GM23338 (cell line): ENCODE measurements around the gene HSBP1. TPM values are rescaled to one million over a fixed set of nuclear protein-coding genes. Genes with fewer than 3 reads are reported as not detected.
A peak's percentile ranks its signal among the peaks of the same experiment; 100 is the strongest.

Source experiments
- ATAC-seq: fragments of 200-7000 bp; cut with Tn5 transposase; 3 replicates; pipeline ENCODE4 v1.9.1; 2020
- DNase-seq: peaks from one replicate; pipeline ENCODE4 v3.0.0-alpha.2; 2015; ENCODE audit warnings: low spot score
- H2AFZ ChIP-seq: fragments of 200-600 bp; sonication (generic); 2 replicates; pipeline ENCODE4 v1.8.0; 2016; ENCODE audit warnings: antibody characterized with exemption, mild to moderate bottlenecking, moderate library complexity
- H3F3A ChIP-seq: fragments of 200-600 bp; sonication (generic); replicated peaks from 2 replicates; pipeline ENCODE4 v1.8.0; 2017; ENCODE audit warnings: antibody characterized with exemption, mixed run types, low read depth
- H3K27ac ChIP-seq: fragments of 200-600 bp; sonication (generic); 2 replicates; pipeline ENCODE4 v1.6.1; 2016; ENCODE audit warnings: low read depth
- H3K27me3 ChIP-seq: fragments of 200-600 bp; sonication (generic); 2 replicates; pipeline ENCODE4 v1.8.0; 2016; ENCODE audit warnings: mild to moderate bottlenecking, mixed run types, moderate library complexity; ENCODE audit not compliant: insufficient read depth
- H3K36me3 ChIP-seq: fragments of 200-600 bp; sonication (generic); 2 replicates; pipeline ENCODE4 v1.8.0; 2016; ENCODE audit warnings: mild to moderate bottlenecking; ENCODE audit not compliant: insufficient read depth
- H3K4me1 ChIP-seq: fragments of 200-600 bp; sonication (generic); 2 replicates; pipeline ENCODE4 v1.8.0; 2016; ENCODE audit warnings: mild to moderate bottlenecking, moderate library complexity; ENCODE audit not compliant: insufficient read depth
- H3K4me2 ChIP-seq: fragments of 200-600 bp; sonication (generic); 2 replicates; pipeline ENCODE4 v1.7.1; 2017; ENCODE audit warnings: mixed run types
- H3K4me3 ChIP-seq: fragments of 200-600 bp; sonication (generic); 2 replicates; pipeline ENCODE4 v1.6.1; 2016; ENCODE audit warnings: mixed run types
- H3K79me2 ChIP-seq: fragments of 200-600 bp; sonication (generic); replicated peaks from 2 replicates; pipeline ENCODE4 v1.8.0; 2017; ENCODE audit warnings: mild to moderate bottlenecking; ENCODE audit not compliant: insufficient read depth
- H3K9me2 ChIP-seq: fragments of 200-600 bp; sonication (generic); 2 replicates; pipeline ENCODE4 v1.8.0; 2017; ENCODE audit not compliant: insufficient read depth
- H4K20me1 ChIP-seq: fragments of 200-600 bp; sonication (generic); replicated peaks from 2 replicates; pipeline ENCODE4 v1.8.0; 2017; ENCODE audit warnings: mild to moderate bottlenecking; ENCODE audit not compliant: insufficient read depth
- H3K27ac Mint-ChIP-seq: 2 replicates; pipeline ENCODE4 v1.8.0; 2020; ENCODE audit warnings: inconsistent platforms, mild to moderate bottlenecking, moderate library complexity, mixed read lengths
- H3K27me3 Mint-ChIP-seq: 3 replicates; pipeline ENCODE4 v1.8.0; 2022; ENCODE audit warnings: low read depth, mild to moderate bottlenecking, moderate library complexity, mixed read lengths, inconsistent platforms; ENCODE audit not compliant: insufficient read depth, poor library complexity
- H3K36me3 Mint-ChIP-seq: 3 replicates; pipeline ENCODE4 v1.8.0; 2021; ENCODE audit warnings: low read depth, mild to moderate bottlenecking, inconsistent platforms, moderate library complexity, mixed read lengths
- H3K4me1 Mint-ChIP-seq: 3 replicates; pipeline ENCODE4 v1.8.0; 2020; ENCODE audit warnings: mild to moderate bottlenecking, inconsistent platforms, mixed read lengths
- H3K4me3 Mint-ChIP-seq: 3 replicates; pipeline ENCODE4 v1.8.0; 2021; ENCODE audit warnings: moderate library complexity, mild to moderate bottlenecking, inconsistent platforms, mixed read lengths
- H3K9me3 Mint-ChIP-seq: 3 replicates; pipeline ENCODE4 v1.8.0; 2020; ENCODE audit warnings: moderate library complexity, mild to moderate bottlenecking, inconsistent platforms, mixed read lengths
- CREB1 ChIP-seq: fragments of 250-450 bp; sonication (Bioruptor Pico); IDR thresholded peaks from 2 replicates; pipeline ENCODE4 v1.5.0; 2020; ENCODE audit warnings: low read depth, mild to moderate bottlenecking, moderate library complexity
- EZH2 ChIP-seq: fragments of 200-600 bp; sonication (generic); IDR thresholded peaks from one replicate; pipeline ENCODE4 v1.8.0; 2017; ENCODE audit warnings: antibody characterized with exemption, mild to moderate bottlenecking, low read depth; ENCODE audit not compliant: unreplicated experiment
- EZH2phosphoT487 ChIP-seq: fragments of 200-600 bp; sonication (generic); IDR thresholded peaks from one replicate; pipeline ENCODE4 v1.8.1; 2018; ENCODE audit warnings: antibody characterized with exemption; ENCODE audit not compliant: unreplicated experiment
- JUNB ChIP-seq: IDR thresholded peaks from one replicate; pipeline ENCODE4 v1.6.1; 2016; ENCODE audit warnings: antibody characterized with exemption; ENCODE audit not compliant: unreplicated experiment
- NANOG ChIP-seq: IDR thresholded peaks from 2 replicates; pipeline ENCODE4 v1.6.1; 2016; ENCODE audit warnings: antibody characterized with exemption, borderline replicate concordance
- POLR2AphosphoS5 ChIP-seq: IDR thresholded peaks from 2 replicates; pipeline ENCODE4 v1.6.1; 2016; ENCODE audit warnings: antibody characterized with exemption, low read depth
- STAT1 ChIP-seq: IDR thresholded peaks from one replicate; pipeline ENCODE4 v1.6.1; 2016; ENCODE audit warnings: antibody characterized with exemption; ENCODE audit not compliant: unreplicated experiment
- ZNF114 ChIP-seq: fragments of 250-450 bp; sonication (Bioruptor Pico); IDR thresholded peaks from 2 replicates; pipeline ENCODE4 v1.5.0; 2020; ENCODE audit warnings: mild to moderate bottlenecking, moderate library complexity
- ZNF331 ChIP-seq: fragments of 250-450 bp; sonication (Bioruptor Pico); IDR thresholded peaks from 2 replicates; pipeline ENCODE4 v1.5.0; 2020; ENCODE audit warnings: low read depth, mild to moderate bottlenecking, moderate library complexity
- polyA plus RNA-seq: library from polyadenylated mRNA; unstranded; fragments of >200 nt; fragmentation: Nextera tagmentation; extraction: Ambion mirVana; gene quantifications from 2 replicates; pipeline ENCODE4 v1.2.1, GENCODE V29; 2016
- total RNA-seq: library from RNA; depleted of rRNA; stranded (reverse); fragments of >200 nt; shearing (Covaris generic); gene quantifications from 2 replicates; pipeline ENCODE4 v1.2.3, GENCODE V29; 2014
- TF ChIP-seq, protein P1 (sequence below), 2 experiments: fragments of 200-600 bp in 1 of 2; sonication (generic) in 1 of 2; conservative IDR thresholded peaks; 2 replicates each; pipeline versions ENCODE4 v1.5.1 to v1.6.1; 2016 to 2017; ENCODE audit warnings: antibody characterized with exemption in 2 of 2, low read depth in 2 of 2, mild to moderate bottlenecking in 2 of 2, moderate library complexity in 1 of 2
- TF ChIP-seq, protein P2 (sequence below): fragments of 250-450 bp; sonication (Bioruptor Pico); IDR thresholded peaks from 2 replicates; pipeline ENCODE4 v1.5.0; 2020; ENCODE audit warnings: mild to moderate bottlenecking, moderate library complexity
- TF ChIP-seq, protein P3 (sequence below): IDR thresholded peaks from 2 replicates; pipeline ENCODE4 v1.6.1; 2016; ENCODE audit warnings: antibody characterized with exemption

Gene HSBP1
- total and polyA plus RNA-seq, 2 experiments from 2014 or later: 71.0 to 817 TPM

DNA sequence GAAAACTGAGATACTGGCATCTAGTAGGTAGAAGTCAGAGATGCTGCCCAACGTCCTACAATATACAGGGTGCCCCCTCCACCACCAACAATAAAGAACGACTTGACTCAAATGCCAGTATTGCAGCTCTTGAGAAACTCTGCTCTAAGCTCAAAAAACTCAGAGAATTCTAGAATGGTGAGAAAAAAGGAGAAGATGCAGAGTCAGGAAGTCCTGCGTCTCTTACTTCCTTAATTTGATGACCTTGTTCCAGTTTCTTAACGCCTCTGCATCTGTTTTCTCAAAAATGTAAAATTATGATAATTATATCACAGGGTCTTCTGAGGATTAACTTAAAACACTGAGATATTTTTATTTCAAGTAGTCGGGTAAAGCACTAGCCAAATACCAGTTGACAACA, 1.7 kb upstream of the HSBP1 start (continued):
- TF ChIP-seq, protein P1, sequence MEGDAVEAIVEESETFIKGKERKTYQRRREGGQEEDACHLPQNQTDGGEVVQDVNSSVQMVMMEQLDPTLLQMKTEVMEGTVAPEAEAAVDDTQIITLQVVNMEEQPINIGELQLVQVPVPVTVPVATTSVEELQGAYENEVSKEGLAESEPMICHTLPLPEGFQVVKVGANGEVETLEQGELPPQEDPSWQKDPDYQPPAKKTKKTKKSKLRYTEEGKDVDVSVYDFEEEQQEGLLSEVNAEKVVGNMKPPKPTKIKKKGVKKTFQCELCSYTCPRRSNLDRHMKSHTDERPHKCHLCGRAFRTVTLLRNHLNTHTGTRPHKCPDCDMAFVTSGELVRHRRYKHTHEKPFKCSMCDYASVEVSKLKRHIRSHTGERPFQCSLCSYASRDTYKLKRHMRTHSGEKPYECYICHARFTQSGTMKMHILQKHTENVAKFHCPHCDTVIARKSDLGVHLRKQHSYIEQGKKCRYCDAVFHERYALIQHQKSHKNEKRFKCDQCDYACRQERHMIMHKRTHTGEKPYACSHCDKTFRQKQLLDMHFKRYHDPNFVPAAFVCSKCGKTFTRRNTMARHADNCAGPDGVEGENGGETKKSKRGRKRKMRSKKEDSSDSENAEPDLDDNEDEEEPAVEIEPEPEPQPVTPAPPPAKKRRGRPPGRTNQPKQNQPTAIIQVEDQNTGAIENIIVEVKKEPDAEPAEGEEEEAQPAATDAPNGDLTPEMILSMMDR (conservative IDR thresholded peaks at IDR 0.05; ENCODE audit: low read depth in 2 of 2): no peak
- TF ChIP-seq POLR2AphosphoS5: no peak

DNA sequence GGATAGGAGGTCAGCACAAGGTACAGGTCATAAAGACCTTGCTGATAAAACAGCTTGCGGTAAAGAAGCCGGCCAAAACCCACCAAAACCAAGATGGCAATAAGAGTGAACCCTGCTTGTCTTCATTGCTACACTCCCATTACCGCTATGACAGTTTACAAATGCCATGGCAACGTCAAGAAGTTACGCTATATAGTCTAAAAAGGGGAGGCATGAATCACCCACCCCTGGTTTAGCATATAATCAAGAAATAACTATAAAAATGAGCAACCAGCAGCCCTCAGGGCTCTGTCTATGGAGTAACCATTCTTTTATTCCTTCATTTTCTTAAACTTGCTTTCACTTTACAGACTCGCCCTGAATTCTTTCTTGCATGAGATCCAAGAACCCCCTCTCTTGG, 1.0 kb upstream of the HSBP1 start:
- no peak overlapping the region for H3K27ac Mint-ChIP-seq
- peak overlapping the region; percentile 89; the same call in 1 of the 3 replicates for H3K4me3 Mint-ChIP-seq
- Histone ChIP-seq H3K79me2 (peaks cover 30% of the 10 kb centered on the region), H3K27me3 (no peaks in the 10 kb centered on the region), H3F3A (0 out of 2 replicates have a peak, but pooled peaks cover 4% of the 10 kb centered on the region), H2AFZ (no peak overlapping the region), H3K36me3 (peaks cover 11% of the 10 kb centered on the region; the same call in 1 of the 2 replicates), H4K20me1 (no peaks in the 10 kb centered on the region; the same call in 1 of the 2 replicates), H3K27ac (no peak overlapping the region), H3K4me1 (peaks cover 36% of the 10 kb centered on the region), H3K4me3 (no peak overlapping the region), H3K4me2 (no peak overlapping the region), H3K9me2 (peaks cover 6% of the 10 kb centered on the region; the same call in 1 of the 2 replicates)
- no peaks in the 10 kb centered on the region; the same call in 2 of the 3 replicates for H3K9me3 Mint-ChIP-seq
- peaks cover 25% of the 10 kb centered on the region for H3K36me3 Mint-ChIP-seq
- H3K27me3 Mint-ChIP-seq: peaks cover 10% of the 10 kb centered on the region
- no peak for TF ChIP-seq ZNF331 (CRISPR knock-in tag)
- TF ChIP-seq ZNF114 (CRISPR knock-in tag): no peak
- TF ChIP-seq, protein P1 (conservative IDR thresholded peaks at IDR 0.05; ENCODE audit: low read depth in 2 of 2): no peak
- TF ChIP-seq POLR2AphosphoS5: no peak
- TF ChIP-seq EZH2phosphoT487: no peak
- TF ChIP-seq EZH2: no peak
- TF ChIP-seq JUNB: no peak
- no peak for TF ChIP-seq NANOG
- TF ChIP-seq STAT1: no peak
- TF ChIP-seq CREB1: no peak
- TF ChIP-seq, protein P2, sequence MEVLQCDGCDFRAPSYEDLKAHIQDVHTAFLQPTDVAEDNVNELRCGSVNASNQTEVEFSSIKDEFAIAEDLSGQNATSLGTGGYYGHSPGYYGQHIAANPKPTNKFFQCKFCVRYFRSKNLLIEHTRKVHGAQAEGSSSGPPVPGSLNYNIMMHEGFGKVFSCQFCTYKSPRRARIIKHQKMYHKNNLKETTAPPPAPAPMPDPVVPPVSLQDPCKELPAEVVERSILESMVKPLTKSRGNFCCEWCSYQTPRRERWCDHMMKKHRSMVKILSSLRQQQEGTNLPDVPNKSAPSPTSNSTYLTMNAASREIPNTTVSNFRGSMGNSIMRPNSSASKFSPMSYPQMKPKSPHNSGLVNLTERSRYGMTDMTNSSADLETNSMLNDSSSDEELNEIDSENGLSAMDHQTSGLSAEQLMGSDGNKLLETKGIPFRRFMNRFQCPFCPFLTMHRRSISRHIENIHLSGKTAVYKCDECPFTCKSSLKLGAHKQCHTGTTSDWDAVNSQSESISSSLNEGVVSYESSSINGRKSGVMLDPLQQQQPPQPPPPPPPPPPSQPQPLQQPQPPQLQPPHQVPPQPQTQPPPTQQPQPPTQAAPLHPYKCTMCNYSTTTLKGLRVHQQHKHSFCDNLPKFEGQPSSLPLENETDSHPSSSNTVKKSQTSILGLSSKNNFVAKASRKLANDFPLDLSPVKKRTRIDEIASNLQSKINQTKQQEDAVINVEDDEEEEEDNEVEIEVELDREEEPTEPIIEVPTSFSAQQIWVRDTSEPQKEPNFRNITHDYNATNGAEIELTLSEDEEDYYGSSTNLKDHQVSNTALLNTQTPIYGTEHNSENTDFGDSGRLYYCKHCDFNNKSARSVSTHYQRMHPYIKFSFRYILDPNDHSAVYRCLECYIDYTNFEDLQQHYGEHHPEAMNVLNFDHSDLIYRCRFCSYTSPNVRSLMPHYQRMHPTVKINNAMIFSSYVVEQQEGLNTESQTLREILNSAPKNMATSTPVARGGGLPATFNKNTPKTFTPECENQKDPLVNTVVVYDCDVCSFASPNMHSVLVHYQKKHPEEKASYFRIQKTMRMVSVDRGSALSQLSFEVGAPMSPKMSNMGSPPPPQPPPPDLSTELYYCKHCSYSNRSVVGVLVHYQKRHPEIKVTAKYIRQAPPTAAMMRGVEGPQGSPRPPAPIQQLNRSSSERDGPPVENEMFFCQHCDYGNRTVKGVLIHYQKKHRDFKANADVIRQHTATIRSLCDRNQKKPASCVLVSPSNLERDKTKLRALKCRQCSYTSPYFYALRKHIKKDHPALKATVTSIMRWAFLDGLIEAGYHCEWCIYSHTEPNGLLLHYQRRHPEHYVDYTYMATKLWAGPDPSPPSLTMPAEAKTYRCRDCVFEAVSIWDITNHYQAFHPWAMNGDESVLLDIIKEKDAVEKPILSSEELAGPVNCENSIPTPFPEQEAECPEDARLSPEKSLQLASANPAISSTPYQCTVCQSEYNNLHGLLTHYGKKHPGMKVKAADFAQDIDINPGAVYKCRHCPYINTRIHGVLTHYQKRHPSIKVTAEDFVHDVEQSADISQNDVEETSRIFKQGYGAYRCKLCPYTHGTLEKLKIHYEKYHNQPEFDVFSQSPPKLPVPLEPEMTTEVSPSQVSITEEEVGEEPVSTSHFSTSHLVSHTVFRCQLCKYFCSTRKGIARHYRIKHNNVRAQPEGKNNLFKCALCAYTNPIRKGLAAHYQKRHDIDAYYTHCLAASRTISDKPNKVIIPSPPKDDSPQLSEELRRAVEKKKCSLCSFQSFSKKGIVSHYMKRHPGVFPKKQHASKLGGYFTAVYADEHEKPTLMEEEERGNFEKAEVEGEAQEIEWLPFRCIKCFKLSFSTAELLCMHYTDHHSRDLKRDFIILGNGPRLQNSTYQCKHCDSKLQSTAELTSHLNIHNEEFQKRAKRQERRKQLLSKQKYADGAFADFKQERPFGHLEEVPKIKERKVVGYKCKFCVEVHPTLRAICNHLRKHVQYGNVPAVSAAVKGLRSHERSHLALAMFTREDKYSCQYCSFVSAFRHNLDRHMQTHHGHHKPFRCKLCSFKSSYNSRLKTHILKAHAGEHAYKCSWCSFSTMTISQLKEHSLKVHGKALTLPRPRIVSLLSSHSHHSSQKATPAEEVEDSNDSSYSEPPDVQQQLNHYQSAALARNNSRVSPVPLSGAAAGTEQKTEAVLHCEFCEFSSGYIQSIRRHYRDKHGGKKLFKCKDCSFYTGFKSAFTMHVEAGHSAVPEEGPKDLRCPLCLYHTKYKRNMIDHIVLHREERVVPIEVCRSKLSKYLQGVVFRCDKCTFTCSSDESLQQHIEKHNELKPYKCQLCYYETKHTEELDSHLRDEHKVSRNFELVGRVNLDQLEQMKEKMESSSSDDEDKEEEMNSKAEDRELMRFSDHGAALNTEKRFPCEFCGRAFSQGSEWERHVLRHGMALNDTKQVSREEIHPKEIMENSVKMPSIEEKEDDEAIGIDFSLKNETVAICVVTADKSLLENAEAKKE: no peak
- TF ChIP-seq, protein P3, sequence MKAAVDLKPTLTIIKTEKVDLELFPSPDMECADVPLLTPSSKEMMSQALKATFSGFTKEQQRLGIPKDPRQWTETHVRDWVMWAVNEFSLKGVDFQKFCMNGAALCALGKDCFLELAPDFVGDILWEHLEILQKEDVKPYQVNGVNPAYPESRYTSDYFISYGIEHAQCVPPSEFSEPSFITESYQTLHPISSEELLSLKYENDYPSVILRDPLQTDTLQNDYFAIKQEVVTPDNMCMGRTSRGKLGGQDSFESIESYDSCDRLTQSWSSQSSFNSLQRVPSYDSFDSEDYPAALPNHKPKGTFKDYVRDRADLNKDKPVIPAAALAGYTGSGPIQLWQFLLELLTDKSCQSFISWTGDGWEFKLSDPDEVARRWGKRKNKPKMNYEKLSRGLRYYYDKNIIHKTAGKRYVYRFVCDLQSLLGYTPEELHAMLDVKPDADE: no peak
- H3K4me1 Mint-ChIP-seq: peaks cover 31% of the 10 kb centered on the region
- DNase-seq (no peak), ATAC-seq (no peak)
